ENCODE results near the gene CRACR2B. TPM values are rescaled to one million over a fixed set of nuclear protein-coding genes. Genes with fewer than 3 reads are reported as not detected.

Gene CRACR2B
- total RNA-seq, 1 experiment from 2014 or later = 132 TPM

DNA sequence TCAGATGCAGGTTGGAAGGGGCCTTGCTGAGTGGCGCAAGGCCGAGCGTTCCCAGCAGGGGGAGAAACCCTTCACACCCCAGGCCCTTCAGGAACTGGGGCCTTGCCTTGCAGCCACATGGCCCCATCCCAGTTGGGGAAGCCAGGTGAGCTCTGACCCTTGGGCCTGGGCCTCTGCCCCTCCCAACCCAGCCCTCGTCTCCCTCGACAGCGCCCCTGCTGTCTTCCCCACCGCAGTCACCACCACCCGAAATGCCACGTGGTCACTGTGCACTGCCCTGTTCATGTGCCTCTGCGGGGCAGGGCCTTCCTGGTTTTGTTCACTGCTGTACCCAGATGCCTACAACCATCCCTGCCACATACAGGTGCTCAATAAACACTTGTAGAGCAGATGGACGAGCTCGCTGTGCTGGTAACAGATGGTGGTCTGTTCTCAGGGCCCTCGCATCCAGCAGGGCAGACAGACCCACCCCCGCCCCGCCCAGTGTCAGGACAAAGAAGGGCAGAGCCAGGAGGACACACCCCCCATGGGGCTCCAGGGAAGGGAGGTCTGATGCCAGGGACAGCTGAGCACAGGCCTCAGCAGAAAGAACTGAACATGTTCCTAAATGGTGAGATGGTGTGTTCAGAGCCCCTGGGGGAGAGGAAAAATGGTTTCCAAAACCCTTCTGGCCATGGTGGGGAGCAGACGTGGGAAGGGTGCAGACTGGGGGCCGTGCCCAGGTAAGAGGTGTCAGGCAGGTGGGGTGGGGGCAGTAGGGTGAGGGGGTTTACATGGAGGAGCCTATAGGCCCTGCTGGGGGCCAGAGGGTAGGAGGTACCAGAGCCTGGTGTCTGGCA is 10.9 kb downstream of the CRACR2B start:
- Histone ChIP-seq H3K9me3 (ENCODE audit: control insufficient read depth, insufficient read depth, low read depth, low read length) (no peaks in the 10 kb centered on the region), H3K36me3 (ENCODE audit: control insufficient read depth, insufficient read depth, low read length) (peaks cover 5% of the 10 kb centered on the region; the same call in 1 of the 2 replicates), H3K27ac (ENCODE audit: low read length) (peak overlapping the region; percentile 92), H3K4me3 (ENCODE audit: low read depth in 2 of 2, low read length in 2 of 2) (no peak overlapping the region; a peak in 1 of 4 replicates), H3K27me3 (ENCODE audit: control insufficient read depth, insufficient read depth, low read length) (no peaks in the 10 kb centered on the region), H3K4me1 (ENCODE audit: control insufficient read depth, insufficient read depth, low read length) (peaks cover 66% of the 10 kb centered on the region)
- POLR2A ChIA-PET = no interaction called here
- TF ChIP-seq SIN3A (IDR thresholded peaks at IDR 0.05; ENCODE audit: borderline replicate concordance, insufficient read depth, low read depth, low read length) (peak; percentile 95), POLR2AphosphoS5 (IDR thresholded peaks at IDR 0.05; ENCODE audit: low read depth, low read length) (peak; percentile 78; the same call in 1 of the 2 replicates), TCF7L2 (IDR thresholded peaks at IDR 0.05; ENCODE audit: low read depth, low read length) (0 out of 2 replicates have a peak, but pooled peaks have one; percentile 21), CTCF (IDR thresholded peaks at IDR 0.05) (peak; percentile 91)
- TF ChIP-seq, protein P1, sequence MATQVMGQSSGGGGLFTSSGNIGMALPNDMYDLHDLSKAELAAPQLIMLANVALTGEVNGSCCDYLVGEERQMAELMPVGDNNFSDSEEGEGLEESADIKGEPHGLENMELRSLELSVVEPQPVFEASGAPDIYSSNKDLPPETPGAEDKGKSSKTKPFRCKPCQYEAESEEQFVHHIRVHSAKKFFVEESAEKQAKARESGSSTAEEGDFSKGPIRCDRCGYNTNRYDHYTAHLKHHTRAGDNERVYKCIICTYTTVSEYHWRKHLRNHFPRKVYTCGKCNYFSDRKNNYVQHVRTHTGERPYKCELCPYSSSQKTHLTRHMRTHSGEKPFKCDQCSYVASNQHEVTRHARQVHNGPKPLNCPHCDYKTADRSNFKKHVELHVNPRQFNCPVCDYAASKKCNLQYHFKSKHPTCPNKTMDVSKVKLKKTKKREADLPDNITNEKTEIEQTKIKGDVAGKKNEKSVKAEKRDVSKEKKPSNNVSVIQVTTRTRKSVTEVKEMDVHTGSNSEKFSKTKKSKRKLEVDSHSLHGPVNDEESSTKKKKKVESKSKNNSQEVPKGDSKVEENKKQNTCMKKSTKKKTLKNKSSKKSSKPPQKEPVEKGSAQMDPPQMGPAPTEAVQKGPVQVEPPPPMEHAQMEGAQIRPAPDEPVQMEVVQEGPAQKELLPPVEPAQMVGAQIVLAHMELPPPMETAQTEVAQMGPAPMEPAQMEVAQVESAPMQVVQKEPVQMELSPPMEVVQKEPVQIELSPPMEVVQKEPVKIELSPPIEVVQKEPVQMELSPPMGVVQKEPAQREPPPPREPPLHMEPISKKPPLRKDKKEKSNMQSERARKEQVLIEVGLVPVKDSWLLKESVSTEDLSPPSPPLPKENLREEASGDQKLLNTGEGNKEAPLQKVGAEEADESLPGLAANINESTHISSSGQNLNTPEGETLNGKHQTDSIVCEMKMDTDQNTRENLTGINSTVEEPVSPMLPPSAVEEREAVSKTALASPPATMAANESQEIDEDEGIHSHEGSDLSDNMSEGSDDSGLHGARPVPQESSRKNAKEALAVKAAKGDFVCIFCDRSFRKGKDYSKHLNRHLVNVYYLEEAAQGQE (IDR thresholded peaks at IDR 0.05; ENCODE audit: insufficient read depth in 1 of 2, low read depth in 2 of 2, low read length in 1 of 2) = no peak
- CTCF ChIA-PET = interaction anchor here (1.3 kb wide), 1 partner anchor 18 kb away, joined by 3 read pairs; no protein-coding TSS in a partner anchor
- TSS peak; percentile 52 for BruUV-seq (replicated peaks)
- in situ Hi-C loops (cut with HindIII; ENCODE audit: low pct_unique_long_range_greater_than_20kb, low sequenced_read_pairs) = no loop called here
- intact Hi-C loops (cut with micrococcal nuclease; ENCODE audit: unreplicated experiment) = no loop called here
- ATAC-seq = peak; percentile 44
- no peak for DNase-seq (ENCODE audit: low read depth, low spot score)

- no TSS peak for BruUV-seq (replicated peaks)
- no peak for ATAC-seq
- TF ChIP-seq POLR2AphosphoS5 (IDR thresholded peaks at IDR 0.05; ENCODE audit: low read depth, low read length) = peak; percentile 89
- peak; percentile 86 for TF ChIP-seq SIN3A (IDR thresholded peaks at IDR 0.05; ENCODE audit: borderline replicate concordance, insufficient read depth, low read depth, low read length)
- TF ChIP-seq TCF7L2 (IDR thresholded peaks at IDR 0.05; ENCODE audit: low read depth, low read length) = no peak
- TF ChIP-seq CTCF (IDR thresholded peaks at IDR 0.05) = no peak
- Histone ChIP-seq H3K36me3 (ENCODE audit: control insufficient read depth, insufficient read depth, low read length) (peaks cover 5% of the 10 kb centered on the region; the same call in 1 of the 2 replicates), H3K27ac (ENCODE audit: low read length) (peak overlapping the region; percentile 92), H3K4me1 (ENCODE audit: control insufficient read depth, insufficient read depth, low read length) (peaks cover 71% of the 10 kb centered on the region), H3K27me3 (ENCODE audit: control insufficient read depth, insufficient read depth, low read length) (no peaks in the 10 kb centered on the region), H3K4me3 (ENCODE audit: low read depth in 2 of 2, low read length in 2 of 2) (no peak overlapping the region; a peak in 1 of 4 replicates), H3K9me3 (ENCODE audit: control insufficient read depth, insufficient read depth, low read depth, low read length) (no peaks in the 10 kb centered on the region)
- intact Hi-C loops (cut with micrococcal nuclease; ENCODE audit: unreplicated experiment) (no loop called here), in situ Hi-C loops (cut with HindIII; ENCODE audit: low pct_unique_long_range_greater_than_20kb, low sequenced_read_pairs) (no loop called here)
- no peak for DNase-seq (ENCODE audit: low read depth, low spot score)
- ChIA-PET POLR2A (no interaction called here), CTCF (interaction anchor here (1.3 kb wide), 1 partner anchor 19 kb away, joined by 3 read pairs; no protein-coding TSS in a partner anchor)
These were observed 11.5 kb downstream of the CRACR2B start for GRCh38 chr11:839280-839623.

Data from Panc1 (cell line).